HepG2 (cell line): ENCODE measurements around the gene FMN2. TPM values are rescaled to one million over a fixed set of nuclear protein-coding genes. Genes with fewer than 3 reads are reported as not detected.

Experiments used
- ATAC-seq: fragments of 200-7000 bp; cut with Tn5 transposase; 3 replicates; pipeline ENCODE4 v1.9.1; 2020; ENCODE audit warnings: mild to moderate bottlenecking, moderate library complexity
- BruUV-seq: library from RNA; stranded (reverse); fragments of 400-500 nt; replicated peaks from 2 replicates; lab custom pipeline; 2021; lab: Mats Ljungman, UMichigan
- CTCF ChIA-PET: fragments of 300-600 bp; formaldehyde crosslinking; extraction: SDS; loops from one replicate; lab custom pipeline; 2021; ENCODE audit warnings: low total read pairs, inconsistent platforms, low intra/inter-chr PET ratio; lab: Yijun Ruan, JAX
- POLR2A ChIA-PET: fragments of 350-600 bp; sonication (Branson Sonifier 250); formaldehyde crosslinking; loops from one replicate; lab custom pipeline; 2020; ENCODE audit warnings: antibody characterized with exemption, inconsistent platforms; lab: Yijun Ruan, JAX
- DNase-seq: peaks from one replicate; pipeline ENCODE4 v3.0.0-alpha.2; 2015; ENCODE audit warnings: low spot score
- FAIRE-seq: peaks from 3 replicates; lab custom pipeline; 2011; peaks lifted over from hg19 to GRCh38; lab: Jason Lieb, UNC
- H2AFZ ChIP-seq: one replicate; pipeline ENCODE4 v1.6.1; 2011; ENCODE audit warnings: low read length, inconsistent platforms
- H3K27ac ChIP-seq: fragments of 300-600 bp; 3 replicates; pipeline ENCODE4 v1.8.0; 2011; ENCODE audit warnings: mixed run types, mild to moderate bottlenecking, mixed read lengths, low read length, inconsistent platforms; ENCODE audit not compliant: insufficient read depth; ENCODE audit errors: extremely low read length
- H3K27me3 ChIP-seq, 2 experiments: fragments of 200-600 bp in 1 of 2; 2 replicates in 1 of 2; 3 replicates in 1 of 2; pipeline versions ENCODE4 v1.6.0 to v1.8.0; 2011; ENCODE audit warnings: low read length in 2 of 2, mild to moderate bottlenecking in 2 of 2, moderate library complexity in 2 of 2, inconsistent platforms in 1 of 2; ENCODE audit not compliant: insufficient read depth in 2 of 2, control insufficient read depth in 1 of 2
- H3K36me3 ChIP-seq, 2 experiments: fragments of 200-600 bp in 1 of 2; replicated peaks in 1 of 2; 2 replicates in 1 of 2; 3 replicates in 1 of 2; pipeline versions ENCODE4 v1.5.1 to v1.8.0; 2011; ENCODE audit warnings: low read length in 2 of 2, inconsistent platforms in 1 of 2; ENCODE audit not compliant: insufficient read depth in 2 of 2, control insufficient read depth in 1 of 2
- H3K4me1 ChIP-seq: 2 replicates; pipeline ENCODE4 v1.5.1; 2012; ENCODE audit warnings: low read length, inconsistent platforms; ENCODE audit not compliant: insufficient read depth
- H3K4me2 ChIP-seq: 2 replicates; pipeline ENCODE4 v1.6.0; 2011; ENCODE audit warnings: low read depth, low read length, inconsistent platforms
- H3K4me3 ChIP-seq, 3 experiments: fragments of 200-600 bp in 1 of 3; sonication (generic), shearing (Covaris generic) in 1 of 3; replicated peaks in 1 of 3; 2 replicates each; pipeline ENCODE4 v1.5.1; 2011 to 2016; ENCODE audit warnings: low read length in 3 of 3, inconsistent platforms in 2 of 3, low read depth in 2 of 3, mild to moderate bottlenecking in 2 of 3, control low read depth in 1 of 3, mixed read lengths in 1 of 3; ENCODE audit not compliant: insufficient read depth in 1 of 3
- H3K79me2 ChIP-seq: one replicate; pipeline ENCODE4 v1.6.1; 2011; ENCODE audit warnings: low read length, inconsistent platforms; ENCODE audit not compliant: insufficient read depth
- H3K9ac ChIP-seq: 2 replicates; pipeline ENCODE4 v1.6.0; 2011; ENCODE audit warnings: mild to moderate bottlenecking, low read depth, low read length, inconsistent platforms; ENCODE audit not compliant: insufficient read depth
- H3K9me3 ChIP-seq: 2 replicates; pipeline ENCODE4 v1.5.1; 2012; ENCODE audit warnings: mild to moderate bottlenecking, low read length
- H4K20me1 ChIP-seq: 2 replicates; pipeline ENCODE4 v1.6.0; 2011; ENCODE audit warnings: inconsistent platforms, mild to moderate bottlenecking, low read length, moderate library complexity; ENCODE audit not compliant: insufficient read depth
- CSRNP2 ChIP-seq: sonication (generic); formaldehyde crosslinking; conservative IDR thresholded peaks from 2 replicates; pipeline ENCODE4 v1.8.0; 2022; ENCODE audit warnings: low read depth, missing genetic modification reagents
- EEA1 ChIP-seq: sonication (generic); formaldehyde crosslinking; IDR thresholded peaks from 2 replicates; pipeline ENCODE4 v1.5.1; 2020; ENCODE audit warnings: mild to moderate bottlenecking, missing genetic modification reagents, borderline replicate concordance
- HDAC1 ChIP-seq: sonication (generic); formaldehyde crosslinking; IDR thresholded peaks from 2 replicates; pipeline ENCODE4 v1.5.1; 2020; ENCODE audit warnings: mild to moderate bottlenecking, missing genetic modification reagents
- TBX3 ChIP-seq: fragments of 450-650 bp; IDR thresholded peaks from 2 replicates; pipeline ENCODE4 v1.6.1; 2017; ENCODE audit warnings: antibody characterized with exemption, mild to moderate bottlenecking, inconsistent platforms, borderline replicate concordance
- ZBTB42 ChIP-seq: sonication (generic); formaldehyde crosslinking; IDR thresholded peaks from 2 replicates; pipeline ENCODE4 v1.5.0; 2020; ENCODE audit warnings: mild to moderate bottlenecking, missing genetic modification reagents
- ZNF10 ChIP-seq: sonication (generic); formaldehyde crosslinking; IDR thresholded peaks from 2 replicates; pipeline ENCODE4 v1.4.0; 2020; ENCODE audit warnings: mild to moderate bottlenecking, low read depth, missing genetic modification reagents, borderline replicate concordance
- ZNF547 ChIP-seq: sonication (generic); formaldehyde crosslinking; IDR thresholded peaks from 2 replicates; pipeline ENCODE4 v1.5.1; 2020; ENCODE audit warnings: mild to moderate bottlenecking, missing genetic modification reagents
- WGBS: methylation state at CpG from one replicate; pipeline ENCODE4 v1.1.6; 2017; ENCODE audit warnings: low lambda C conversion rate; 5-methylcytosine and 5-hydroxymethylcytosine counted together
- in situ Hi-C: cut with HindIII; loops from 2 replicates; pipeline ENCODE4 v1.10.0; 2017; ENCODE audit warnings: low pct_unique_long_range_greater_than_20kb; ENCODE audit not compliant: extremely low pct_ligation_motif_present
- intact Hi-C: fragments of 100-400 bp; cut with micrococcal nuclease; formaldehyde crosslinking; loops from one replicate; pipeline ENCODE4 v1.10.0; 2022; ENCODE audit not compliant: unreplicated experiment
- polyA plus RNA-seq, 8 experiments: library from polyadenylated mRNA; depleted of rRNA in 3 of 8; stranded (reverse) in 7 of 8; unstranded in 1 of 8; fragments of >200 nt; fragmentation: Illumina TruSeq in 4 of 8; extraction: Trizol in 4 of 8; gene quantifications; 2 replicates each; pipeline versions ENCODE4 v1.2.1 to v1.2.3, GENCODE V29; 2011 to 2016; ENCODE audit warnings: low read depth in 4 of 8, missing spikeins in 1 of 8, mixed read lengths in 1 of 8; ENCODE audit not compliant: insufficient read depth in 1 of 8
- total RNA-seq, 5 experiments: library from RNA; depleted of rRNA; stranded (reverse); fragments of >200 nt; fragmentation: Illumina TruSeq; extraction: Trizol; gene quantifications; 2 replicates each; pipeline ENCODE4 v1.2.3, GENCODE V29; 2016; ENCODE audit warnings: low read depth in 1 of 5

Gene FMN2
- total and polyA plus RNA-seq, 2 of the 13 experiments (the other 11 are each of a cell fraction or from before 2014, with no cell fraction given): not detected

- POLR2A ChIA-PET: no interaction called here
- FAIRE-seq (no peak), DNase-seq (no peak), ATAC-seq (no peak)
- Histone ChIP-seq H3K27ac (no peak overlapping the region), H3K4me2 (no peak overlapping the region), H3K9ac (no peak overlapping the region), H2AFZ (no peak overlapping the region), H3K9me3 (no peaks in the 10 kb centered on the region), H3K27me3 (no peaks in the 10 kb centered on the region; a peak in 1 of 5 replicates), H3K4me3 (no peak overlapping the region), H3K4me1 (no peaks in the 10 kb centered on the region), H3K79me2 (no peaks in the 10 kb centered on the region), H4K20me1 (no peaks in the 10 kb centered on the region), H3K36me3 (no peaks in the 10 kb centered on the region)
- intact Hi-C loops (no loop called here), in situ Hi-C loops (no loop called here)
- CTCF ChIA-PET: no interaction called here
- no TSS peak for BruUV-seq
- no peak for TF ChIP-seq EEA1 (CRISPR knock-in tag)
- TF ChIP-seq HDAC1 (CRISPR knock-in tag): no peak
- no peak for TF ChIP-seq ZNF547 (CRISPR knock-in tag)
- 0% methylated on average over 4 of the region's 4 CpGs for WGBS
Measured at GRCh38 chr1:240237305-240237721, 145.6 kb downstream of the FMN2 start.

GRCh38 chr1:240239309-240239708 lies 147.6 kb downstream of the FMN2 start:
- no peak overlapping the region for H3K4me3 ChIP-seq
- no peaks in the 10 kb centered on the region; a peak in 1 of 5 replicates for H3K27me3 ChIP-seq
- no peak overlapping the region for H3K27ac ChIP-seq
- no peaks in the 10 kb centered on the region for H3K36me3 ChIP-seq
- no peak overlapping the region for H2AFZ ChIP-seq
- ATAC-seq: no peak
- no peaks in the 10 kb centered on the region for H3K79me2 ChIP-seq
- TF ChIP-seq CSRNP2 (CRISPR knock-in tag): no peak
- no peak for TF ChIP-seq TBX3
- no peak for TF ChIP-seq ZNF10
- no peak for TF ChIP-seq ZBTB42 (CRISPR knock-in tag)
- TF ChIP-seq, all 625 proteins: peak for 0
- Histone ChIP-seq H3K9me3 (no peaks in the 10 kb centered on the region), H3K4me2 (no peak overlapping the region), H3K9ac (no peak overlapping the region), H4K20me1 (no peaks in the 10 kb centered on the region), H3K4me1 (no peaks in the 10 kb centered on the region)
- in situ Hi-C loops (no loop called here), intact Hi-C loops (no loop called here)
- ChIA-PET POLR2A (no interaction called here), CTCF (no interaction called here)
- no TSS peak for BruUV-seq
- no peak for DNase-seq
- FAIRE-seq: no peak
